Measurements from ENCODE around the gene NSUN2.

- TF ChIP-seq EZH2 (optimal IDR thresholded peaks at IDR 0.05; ENCODE audit: low read depth, low read length) (no peak), CTCF (IDR thresholded peaks at IDR 0.05; ENCODE audit: low read length) (no peak), EZH2phosphoT487 (IDR thresholded peaks at IDR 0.05; ENCODE audit: low read length) (no peak)
These were observed 41.1 kb downstream of the NSUN2 start for GRCh38 chr5:6591671-6592288.
